GM21717 (cell line): ENCODE data around the gene HMCN2.

Source experiments
- ATAC-seq: cut with Tn5 transposase; IDR thresholded peaks from one replicate; pipeline ENCODE4 v1.9.1; 2021; ENCODE audit warnings: mild to moderate bottlenecking, moderate library complexity; ENCODE audit not compliant: unreplicated experiment

The HMCN2 gene

DNA sequence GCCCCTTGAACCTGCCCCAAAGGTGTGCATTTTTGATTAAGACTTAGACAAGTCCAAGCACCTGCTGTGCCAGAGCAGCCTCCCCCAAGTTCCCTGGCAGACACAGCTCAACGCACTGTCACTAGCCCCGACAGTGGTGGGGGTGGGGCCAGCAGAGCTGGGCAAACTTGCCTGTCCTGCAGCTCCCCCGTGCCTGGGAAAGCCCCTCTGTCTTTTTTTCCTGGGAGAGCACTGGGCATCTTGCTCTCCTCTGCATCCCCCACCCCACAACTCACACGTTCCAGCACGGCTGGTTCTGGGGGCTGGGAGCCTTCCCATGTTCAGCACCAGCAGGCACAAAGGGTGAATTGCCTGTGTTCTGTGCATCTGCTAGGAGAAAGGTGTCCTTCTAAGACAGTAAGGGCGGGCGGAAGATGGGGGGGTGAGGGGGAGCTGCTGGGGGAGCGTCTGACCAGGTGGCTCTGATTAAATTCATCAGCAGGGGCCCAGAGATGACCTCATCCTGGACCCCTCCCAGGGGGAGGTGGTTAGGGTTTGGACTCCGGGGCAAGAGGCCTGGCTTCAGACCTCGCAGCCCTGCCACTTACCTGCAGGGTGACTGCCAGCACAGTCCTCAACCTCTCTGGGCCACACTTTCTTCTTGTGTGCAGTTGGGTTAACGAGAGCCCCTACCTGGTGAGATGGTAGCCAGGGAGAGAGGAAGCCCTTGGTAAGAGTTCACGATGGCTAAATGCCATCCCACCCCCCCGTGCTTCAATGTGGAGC, 23.5 kb downstream of the HMCN2 start:
- no peak for ATAC-seq

DNA sequence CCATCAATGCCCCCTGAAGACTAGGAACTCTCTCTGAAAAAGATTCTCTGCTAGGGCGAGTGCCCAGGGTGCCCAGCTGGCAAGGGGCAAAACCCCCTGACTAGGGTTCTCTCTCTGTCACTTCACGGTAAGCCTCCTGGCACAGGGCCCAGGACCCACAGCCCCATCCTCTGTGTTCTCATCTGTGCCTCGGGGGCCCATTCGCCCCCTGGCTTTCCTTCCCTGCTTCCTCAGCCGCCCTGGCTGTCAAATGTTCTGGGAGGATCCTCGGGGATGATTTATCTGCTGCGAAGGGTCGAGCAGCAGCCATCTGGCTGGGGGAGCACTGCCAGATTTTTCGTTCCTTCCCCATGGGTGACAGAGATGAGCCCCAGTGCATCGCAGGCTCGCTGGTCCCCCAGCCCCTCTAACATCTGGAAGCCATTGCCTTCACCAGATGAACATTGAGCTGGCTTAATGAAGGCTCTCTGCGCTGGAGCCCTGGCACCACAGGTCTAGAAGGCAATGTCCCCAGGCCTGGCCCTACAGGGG, 24.2 kb downstream of the HMCN2 start:
- no peak for ATAC-seq

DNA sequence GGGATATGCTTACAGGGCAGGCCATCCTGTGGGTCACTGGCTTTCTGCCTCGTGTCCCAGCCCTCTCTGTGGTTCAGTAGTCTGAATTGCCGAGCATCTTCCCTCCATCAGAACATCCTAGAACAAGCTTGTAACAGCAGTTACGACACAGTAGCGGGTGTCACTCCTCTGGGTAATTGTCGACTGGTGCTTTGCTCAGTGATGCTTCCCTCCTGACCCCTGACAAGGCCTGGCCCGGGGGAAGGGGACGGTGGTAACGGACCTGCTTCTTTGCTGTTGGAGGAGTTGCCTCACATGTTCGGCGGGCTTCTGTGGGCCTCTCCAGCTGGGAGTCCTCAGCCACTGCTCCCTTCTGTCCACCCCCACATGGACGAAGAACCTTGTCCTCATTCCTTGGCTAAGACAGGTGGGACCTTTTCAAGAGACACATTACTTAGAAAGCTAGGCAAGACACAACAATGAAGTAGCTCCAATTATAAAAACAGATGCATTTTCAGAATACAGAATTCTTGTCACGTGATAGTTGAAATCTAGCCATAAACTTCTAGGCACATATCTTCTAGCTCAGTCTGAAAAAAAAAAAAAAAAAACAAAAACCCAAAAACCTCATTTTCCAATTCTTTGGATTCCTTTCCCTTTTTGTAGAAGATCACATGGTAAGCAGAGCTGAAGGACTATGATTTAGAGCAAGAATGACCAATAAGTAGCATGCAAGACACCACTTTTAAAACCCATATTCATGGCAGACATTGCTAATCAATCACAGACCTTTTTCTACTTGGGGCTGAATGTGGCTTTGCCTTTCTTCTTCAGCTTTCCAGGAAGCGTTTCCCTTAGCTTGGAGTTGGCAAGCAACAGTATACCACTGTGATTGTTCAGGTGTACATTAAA, 25.0 kb downstream of the HMCN2 start:
- ATAC-seq: no peak

DNA sequence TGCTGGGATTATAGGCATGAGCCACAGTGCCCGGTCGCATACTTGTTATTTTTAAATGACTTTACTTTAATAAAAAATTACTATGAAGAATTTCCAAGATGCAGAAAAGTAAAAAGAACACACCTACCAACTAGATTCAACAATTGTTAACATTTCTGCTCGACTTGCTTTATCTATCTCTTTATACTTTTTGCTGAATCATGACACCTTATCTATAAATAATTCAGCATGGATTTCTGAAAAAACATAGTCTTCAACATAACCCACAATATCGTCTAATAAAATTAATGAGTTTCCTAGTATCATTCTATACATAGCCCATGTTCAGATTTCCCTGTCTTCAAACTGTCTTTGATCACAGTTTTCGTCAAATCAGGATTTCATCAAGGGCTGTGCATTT, 25.9 kb downstream of the HMCN2 start:
- ATAC-seq: no peak

DNA sequence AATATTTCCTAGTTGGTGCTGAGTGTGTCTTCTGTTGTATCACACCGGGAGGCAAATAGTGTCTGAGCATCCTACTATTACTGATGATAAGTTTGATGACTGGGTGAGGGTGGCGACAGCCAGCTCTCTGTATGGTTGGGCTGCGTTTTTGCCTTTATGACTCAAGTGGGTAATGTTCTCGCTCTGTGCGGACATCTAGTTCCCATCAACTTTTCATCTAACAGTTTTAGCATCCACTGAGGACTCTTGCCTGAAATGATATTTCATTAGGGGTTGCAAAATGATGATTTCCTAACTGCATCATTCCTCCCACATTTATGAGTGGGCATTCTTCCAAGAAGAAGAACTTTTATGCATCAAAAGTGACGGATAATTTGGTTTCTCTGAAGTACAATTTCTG, 26.5 kb downstream of the HMCN2 start:
- no peak for ATAC-seq

DNA sequence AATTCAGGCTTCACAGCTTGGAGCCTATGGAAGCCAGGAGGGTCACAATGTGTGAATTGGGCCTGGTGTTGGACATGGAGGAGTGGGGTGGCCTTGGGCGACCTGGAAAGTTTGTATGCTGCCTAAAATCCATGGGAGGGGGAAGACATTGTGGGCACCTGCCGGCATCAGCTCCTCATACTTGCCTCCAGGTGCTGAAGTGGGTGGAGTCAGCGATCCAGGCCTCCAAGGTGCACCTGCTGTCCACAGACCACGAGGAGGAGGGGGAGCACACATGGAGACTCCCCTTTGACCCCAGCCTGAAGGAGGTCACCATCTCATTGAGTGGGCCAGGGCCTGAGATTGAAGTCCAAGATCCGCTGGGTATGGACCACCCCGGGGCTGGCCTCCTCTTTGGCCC, 29.1 kb downstream of the HMCN2 start:
- ATAC-seq: no peak

DNA sequence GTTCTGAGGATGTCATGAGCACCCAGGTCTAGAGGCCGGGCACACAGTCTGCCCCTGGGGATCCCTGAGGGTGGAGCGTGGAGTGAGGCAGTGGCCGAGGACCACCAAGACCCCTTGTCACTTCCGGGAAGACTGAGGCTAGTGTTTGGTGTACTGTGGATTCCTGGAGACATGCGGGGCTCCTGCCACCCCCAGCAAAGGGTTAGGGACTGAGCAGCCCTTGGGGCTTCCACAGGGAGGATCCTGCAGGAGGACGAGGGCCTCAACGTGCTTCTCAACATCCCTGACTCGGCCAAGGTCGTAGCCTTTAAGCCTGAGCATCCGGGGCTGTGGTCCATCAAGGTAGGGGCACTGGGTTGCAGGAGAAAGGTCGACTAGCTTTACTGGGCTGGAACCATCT, 29.9 kb downstream of the HMCN2 start:
- ATAC-seq: no peak

DNA sequence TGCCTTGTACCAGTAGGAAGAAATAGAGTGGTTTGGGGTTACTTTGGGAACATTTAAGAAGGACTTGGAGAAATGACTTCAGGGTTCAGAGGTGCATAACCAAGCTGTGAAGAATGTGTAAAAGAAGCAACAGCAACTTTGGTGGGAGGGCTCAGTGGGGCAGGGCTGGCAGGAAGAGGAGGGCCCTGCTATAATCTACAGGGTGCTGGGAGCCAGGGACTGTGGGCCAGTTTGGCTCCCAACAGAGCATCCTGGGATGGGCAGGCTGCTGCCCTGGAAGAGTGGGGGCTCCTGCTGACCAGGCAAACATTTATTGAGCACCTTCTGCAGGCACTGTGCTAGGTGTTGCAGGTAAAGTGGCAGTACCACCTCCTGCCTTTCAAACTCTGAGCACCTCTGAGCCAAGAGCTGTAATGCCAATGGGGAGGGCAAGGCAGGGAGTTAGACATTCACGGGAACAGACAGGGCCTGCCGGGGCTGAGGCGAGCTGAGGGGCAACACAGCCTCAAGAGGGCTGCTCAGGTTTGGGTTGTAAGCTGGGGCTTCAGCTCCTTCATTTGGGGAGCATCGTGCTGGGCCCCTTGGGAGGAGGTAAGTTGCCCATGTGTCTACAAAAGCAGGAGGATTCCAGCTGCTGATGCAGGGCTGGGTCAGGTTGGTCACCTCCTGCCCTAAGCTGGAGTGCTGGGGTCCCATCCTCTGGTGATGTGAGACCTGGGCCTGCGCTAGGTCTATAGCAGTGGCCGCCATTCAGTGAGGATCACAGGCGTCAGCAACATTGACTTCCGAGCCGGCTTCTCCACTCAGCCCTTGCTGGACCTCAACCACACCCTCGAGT, 30.6 kb downstream of the HMCN2 start:
- no peak for ATAC-seq

DNA sequence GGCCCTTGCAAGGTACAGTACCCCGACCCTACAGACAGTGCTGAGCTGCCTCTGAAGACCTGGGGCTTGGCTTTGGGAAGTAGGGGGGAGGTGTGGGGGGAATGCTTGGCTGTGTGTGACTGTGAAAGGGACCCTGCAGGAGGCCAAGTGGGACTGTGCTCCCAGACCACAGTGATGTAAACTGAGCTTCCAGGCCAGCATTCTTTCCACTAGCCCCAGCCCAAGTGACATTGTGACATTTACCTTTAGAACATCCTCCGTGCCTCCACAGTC, 31.2 kb downstream of the HMCN2 start:
- ATAC-seq: no peak

DNA sequence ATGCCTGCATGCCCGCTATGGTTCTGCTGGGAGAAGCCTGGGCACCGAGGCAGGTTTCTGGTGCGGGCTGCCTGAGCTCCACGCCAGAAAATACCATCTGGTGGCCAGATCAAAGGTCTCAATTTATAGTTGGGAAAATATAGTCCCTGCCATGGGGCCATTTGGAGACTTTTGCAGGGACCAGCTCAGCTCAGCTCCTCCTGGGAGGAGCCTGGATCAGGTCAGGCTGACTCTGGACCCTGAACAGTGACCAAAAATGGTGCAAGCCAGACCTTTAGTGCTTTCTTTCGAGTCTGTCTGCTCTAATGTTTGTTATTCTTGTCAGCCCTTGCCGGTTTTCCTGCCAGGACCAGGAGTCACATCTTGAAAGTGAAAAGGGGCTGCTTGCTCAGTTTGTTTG, 31.8 kb downstream of the HMCN2 start:
- ATAC-seq: no peak

DNA sequence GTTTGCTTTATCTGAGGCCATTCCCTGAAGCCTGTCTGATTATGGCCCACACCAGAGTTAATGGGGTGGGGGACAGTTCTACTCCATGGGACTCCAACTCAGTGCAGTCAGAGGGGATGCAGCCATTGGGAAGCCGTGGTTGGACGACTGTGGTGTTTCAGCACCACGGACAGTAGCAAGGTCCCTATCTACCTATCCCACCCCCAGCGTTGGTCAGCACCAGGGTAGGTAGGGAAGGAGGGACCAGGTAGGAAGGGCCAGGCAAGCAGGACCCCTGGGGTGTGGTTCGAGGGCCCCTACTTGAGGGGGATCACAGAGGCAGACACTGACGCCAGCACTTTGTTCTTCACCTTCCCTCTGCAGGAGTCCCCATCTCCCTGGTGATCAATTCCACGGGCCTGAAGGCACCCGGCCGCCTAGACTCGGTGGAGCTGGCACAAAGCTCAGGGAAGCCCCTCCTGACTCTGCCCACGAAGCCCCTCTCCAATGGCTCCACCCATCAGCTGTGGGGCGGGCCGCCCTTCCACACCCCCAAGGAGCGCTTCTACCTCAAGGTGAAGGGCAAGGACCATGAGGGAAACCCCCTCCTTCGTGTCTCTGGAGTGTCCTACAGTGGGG, 33.2 kb downstream of the HMCN2 start:
- ATAC-seq: no peak

DNA sequence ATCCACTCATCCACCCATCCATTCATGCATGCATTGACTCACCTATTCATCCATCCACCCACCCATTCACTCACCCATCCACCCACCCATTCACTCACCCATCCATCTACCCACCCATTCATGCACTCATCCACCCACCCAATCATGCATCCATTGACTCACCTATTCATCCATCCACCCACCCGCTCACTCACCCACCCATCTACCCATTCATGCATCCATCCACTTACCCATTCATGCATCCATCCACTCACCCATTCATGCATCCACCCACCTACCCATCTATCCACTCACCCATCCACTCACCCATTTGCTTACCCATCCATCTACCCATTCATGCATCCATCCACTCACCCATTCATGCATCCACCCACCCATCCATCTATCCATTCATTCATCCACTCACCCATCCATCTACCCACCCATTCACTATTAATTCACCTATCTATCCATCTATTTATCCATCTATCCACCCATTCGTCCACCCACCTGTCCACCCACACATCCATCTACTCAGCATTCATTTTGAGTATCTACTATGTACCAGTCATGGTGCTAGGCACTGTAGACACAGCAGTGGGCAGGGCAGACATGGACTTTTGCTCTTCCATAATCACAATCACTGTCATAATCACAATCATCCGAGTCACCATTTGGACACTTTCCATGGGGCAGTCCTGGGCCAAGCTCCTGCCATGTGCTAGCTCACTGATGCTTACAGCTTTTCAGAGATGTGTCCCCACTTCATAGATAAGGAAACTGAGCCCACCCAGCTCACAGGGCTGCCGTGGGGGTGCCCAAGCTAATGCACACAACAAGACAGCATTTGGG, 34.4 kb downstream of the HMCN2 start:
- ATAC-seq: no peak

DNA sequence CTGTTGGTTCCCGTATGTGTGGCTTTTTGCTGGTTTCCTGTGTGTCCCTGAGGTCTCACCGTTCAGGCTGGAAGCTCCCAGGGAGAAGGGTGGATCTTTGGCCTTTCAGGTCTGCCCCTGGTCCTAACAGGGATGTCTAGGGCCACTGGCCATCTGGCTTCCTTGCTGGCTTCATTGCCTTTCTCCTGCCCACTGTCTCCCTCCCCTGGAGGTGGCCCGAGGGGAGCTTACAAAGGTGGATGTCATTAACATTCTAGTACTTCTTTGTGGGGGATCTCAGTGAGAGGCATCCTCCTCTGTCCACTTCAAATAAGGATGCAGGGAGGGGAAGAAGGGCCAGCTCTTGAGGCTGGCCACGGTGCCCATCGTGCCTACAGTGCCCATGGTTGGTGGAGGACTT, 35.2 kb downstream of the HMCN2 start:
- no peak for ATAC-seq

DNA sequence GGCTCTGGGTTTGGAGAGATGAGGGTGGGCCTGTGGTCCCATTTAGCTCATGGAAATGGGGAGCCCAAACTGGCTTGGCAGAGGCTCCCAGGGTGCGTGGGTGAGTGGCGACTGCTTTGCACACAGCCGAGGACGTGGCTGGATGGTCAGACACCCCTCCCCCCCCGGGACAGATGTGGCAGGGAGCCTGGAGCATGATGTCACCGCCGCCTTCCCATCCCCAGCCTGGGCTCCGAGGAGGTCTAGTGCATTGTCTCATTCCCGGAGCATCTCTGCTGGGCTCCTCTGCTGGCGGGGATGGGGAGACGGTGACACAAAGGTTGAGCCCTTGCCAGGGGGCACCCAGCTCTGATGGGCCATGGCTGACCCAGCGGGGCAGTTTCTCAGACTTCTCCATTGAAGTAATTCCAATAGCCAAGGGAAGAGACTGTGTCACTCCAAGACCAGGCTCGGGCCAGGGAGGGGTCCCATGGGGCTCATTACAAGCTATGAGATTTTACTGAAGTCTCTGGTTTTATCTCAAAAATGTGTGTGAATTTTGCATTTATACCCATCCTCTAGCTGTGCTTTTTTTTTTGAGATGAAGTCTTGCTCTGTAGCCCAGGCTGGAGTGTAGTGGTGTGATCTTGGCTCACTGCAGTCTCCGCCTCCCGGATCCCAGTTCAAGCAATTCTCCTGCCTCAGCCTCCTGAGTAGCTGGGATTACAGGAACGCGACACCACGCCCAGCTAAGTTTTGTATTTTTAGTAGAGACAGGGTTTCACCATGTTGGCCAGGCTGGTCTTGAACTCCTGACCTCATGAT, 36.1 kb downstream of the HMCN2 start:
- no peak for ATAC-seq

DNA sequence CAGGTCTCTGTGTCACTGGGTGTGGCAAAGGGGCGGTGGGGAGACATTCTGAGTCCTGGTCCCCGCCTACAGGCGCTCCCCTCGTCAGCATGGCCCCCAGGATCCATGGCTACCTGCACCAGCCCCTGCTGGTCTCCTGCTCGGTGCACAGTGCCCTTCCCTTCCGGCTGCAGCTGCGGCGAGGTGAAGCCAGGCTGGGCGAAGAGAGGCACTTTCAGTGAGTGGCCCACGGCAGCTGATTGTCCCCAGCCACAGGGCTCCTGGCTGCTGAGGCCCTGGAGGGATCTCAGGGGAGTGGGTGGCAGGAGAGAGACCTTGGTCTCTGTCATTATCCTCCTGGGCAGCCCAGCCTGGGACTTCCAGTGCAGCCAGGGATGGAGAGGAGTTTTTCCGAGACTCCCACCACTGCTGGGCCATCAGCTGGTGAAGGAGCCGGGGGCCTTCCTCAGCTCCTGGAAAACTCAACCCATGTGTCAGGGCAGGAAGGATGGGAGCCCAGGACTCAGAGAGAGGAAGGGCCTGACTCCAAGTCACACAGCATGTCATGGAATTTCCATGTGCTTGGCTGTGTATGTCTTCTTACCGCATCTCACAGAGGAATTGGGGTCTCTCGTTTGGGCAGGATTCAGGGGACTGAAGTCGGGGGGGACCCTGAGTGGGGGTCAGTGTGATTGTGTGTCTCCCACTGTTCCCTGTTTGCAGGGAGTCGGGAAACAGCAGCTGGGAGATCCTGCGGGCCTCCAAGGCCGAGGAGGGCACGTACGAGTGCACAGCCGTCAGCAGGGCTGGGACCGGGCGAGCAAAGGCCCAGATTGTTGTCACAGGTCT, 37.4 kb downstream of the HMCN2 start:
- ATAC-seq: no peak

DNA sequence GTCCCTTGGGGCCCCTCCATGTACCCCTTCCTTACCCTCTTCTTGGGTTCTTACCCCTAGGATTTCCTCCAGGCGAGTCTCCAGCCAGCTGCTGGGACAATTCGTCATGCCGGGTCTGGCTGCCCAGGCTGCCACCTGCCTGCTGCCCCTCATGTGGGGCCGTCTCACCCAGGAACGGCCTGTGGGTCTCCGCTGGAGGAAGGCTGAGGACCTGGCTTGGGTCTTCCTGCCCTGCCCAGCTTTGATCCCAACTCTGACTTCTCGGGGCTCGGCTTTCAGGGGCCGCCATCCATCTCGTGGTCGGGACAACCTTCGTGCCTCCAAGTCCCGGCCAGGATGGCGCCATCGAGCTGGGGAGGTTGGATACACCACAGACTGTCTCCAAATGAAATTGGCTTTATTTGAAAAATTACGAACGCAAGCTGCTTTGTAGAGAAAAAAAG, 38.1 kb downstream of the HMCN2 start:
- ATAC-seq: no peak

DNA sequence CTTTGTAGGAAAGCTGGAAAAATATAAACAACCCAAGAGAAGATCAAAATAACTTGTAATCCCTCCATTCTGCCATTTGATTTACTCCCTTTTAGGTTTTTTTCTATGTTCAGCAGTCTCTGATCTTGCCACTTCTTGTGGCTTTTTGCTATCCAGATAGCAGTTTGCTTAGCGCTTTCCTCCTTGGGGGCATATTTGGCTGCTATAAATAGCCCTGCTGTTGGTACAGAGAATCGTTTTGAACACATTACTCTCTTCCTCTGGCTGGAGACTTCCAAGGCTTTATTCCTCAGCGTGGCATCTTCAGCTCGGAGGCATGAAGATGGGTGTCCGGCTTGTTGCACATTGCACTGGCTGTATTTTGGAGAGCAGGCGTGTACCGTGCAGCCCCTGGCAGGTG, 38.6 kb downstream of the HMCN2 start:
- no peak for ATAC-seq

DNA sequence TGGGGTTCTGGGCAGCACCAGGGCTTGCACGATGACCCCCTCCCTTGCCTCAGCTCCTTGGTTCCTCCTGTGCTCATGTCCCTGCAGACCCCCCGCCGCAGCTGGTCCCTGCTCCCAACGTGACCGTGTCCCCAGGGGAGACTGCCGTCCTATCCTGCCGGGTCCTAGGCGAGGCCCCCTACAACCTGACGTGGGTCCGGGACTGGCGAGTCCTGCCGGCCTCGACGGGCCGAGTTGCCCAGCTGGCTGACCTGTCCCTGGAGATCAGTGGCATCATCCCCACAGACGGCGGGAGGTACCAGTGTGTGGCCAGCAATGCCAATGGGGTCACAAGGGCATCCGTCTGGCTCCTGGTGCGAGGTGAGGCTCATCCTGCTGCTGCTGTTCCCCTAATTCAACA, 39.1 kb downstream of the HMCN2 start:
- ATAC-seq: no peak
